ENCODE measurements around the gene FANCC.

Gene FANCC

DNA sequence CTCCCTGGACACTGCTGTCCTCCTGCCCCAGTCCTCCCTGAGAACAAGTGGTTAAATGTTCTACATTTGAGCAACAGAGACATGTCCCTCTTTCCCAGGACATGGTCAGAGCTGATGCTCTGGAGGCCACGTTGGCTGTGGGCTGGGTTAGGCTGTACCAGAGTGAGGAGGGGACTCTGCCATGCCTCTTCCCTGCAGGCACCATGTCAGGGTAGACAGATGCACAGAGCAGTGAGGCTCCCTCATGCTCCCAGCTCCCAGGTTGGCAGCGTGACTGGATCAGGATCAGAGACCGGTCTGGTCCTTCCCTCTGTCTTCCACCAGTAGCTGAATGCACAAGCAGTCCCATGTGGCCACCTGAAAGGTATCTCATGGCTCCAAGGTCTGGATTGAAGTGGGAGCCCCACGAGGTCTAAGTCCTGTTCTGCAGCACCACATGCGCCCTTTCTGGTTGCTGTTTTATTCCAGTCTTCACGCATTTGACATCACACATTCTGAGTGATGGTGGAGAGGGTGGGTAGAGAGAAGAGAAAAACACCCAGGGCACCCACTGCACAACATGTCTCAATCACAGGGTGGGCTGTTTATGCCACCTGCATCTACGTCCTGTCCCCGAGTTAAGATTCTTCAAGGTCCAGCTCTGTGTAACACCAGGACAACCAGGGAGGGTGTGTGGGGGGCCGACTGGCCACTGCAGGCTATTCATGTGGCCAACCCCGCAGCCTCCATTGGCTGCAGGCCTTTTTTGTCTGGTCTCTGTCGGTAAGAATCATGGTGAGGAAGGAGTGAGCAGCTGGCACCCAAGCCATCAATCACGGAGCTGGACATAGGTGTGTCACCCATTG, 204.9 kb downstream of the FANCC start:
- DNase-seq: no peak

DNA sequence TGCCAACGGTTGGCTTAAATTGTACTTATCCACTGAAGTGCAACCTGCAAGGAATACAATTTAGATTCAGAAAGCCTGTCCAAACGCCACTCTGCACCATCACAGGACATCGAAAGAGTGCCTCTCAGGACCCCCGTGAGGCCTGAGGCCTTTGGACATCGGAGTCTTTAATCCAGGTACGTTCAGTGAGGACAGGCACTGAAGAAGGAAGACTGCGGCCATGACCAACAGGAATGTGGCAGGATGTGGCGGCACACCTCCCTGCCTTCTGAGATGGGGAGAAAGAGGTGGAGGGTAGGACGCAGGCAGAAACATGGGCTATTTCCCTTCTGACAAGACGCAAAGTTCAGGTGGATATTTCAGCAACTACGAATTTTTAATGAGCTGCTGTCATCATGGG, 205.8 kb downstream of the FANCC start:
- no peak for DNase-seq

DNA sequence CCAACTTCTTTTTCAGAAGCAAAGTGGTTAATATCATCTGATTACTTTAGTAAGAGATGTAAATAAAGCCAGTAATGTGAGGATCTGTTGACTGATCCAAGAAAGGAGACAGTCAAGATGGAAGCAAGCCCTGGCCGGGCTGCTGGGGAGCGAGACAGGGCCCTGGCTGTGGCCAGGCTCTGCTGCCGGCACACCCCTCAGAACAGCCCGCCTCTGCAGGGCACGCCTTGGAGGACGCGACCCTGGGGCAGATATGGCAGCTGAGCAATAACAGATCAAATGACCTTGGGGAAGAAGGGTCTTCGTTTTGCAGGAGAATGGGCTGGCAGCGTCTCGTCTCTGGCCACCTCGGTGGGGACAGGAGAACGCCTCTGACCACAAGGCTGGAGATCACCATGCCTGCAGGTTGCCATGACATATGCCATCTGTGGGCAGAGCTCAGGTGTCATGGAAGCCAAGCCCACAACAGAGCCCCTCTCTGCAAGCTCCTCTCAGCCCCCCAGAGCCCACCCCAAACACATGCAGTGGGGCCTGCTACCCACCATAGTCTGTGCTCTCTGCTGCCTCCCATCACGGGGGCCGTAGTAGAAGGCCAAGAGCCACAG, 206.5 kb downstream of the FANCC start:
- DNase-seq: no peak

- no peak for DNase-seq
These were observed 208.1 kb downstream of the FANCC start for GRCh38 chr9:95109456-95109855.

GRCh38 chr9:95108777-95109176, 208.7 kb downstream of the FANCC start:
- DNase-seq: no peak

DNA sequence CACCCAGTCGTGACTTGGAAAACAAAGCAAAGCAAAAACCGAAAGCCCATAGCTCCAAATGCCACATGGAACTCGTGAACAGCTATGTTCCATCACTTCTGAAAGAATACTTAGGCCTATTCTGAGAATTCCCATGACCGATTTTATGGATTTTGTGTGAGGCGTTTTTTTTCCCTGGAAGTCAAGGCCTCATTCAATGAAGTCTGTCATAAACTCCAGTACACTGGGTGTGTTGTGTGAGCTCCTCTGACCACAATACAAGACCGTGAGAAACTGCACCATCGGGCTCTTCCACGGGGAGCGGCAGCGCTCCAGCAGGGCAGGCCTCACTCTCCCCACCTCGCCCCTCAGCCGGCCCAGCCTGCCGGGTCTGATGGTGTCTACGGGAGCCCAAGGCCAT, 209.5 kb downstream of the FANCC start:
- no peak for DNase-seq

DNA sequence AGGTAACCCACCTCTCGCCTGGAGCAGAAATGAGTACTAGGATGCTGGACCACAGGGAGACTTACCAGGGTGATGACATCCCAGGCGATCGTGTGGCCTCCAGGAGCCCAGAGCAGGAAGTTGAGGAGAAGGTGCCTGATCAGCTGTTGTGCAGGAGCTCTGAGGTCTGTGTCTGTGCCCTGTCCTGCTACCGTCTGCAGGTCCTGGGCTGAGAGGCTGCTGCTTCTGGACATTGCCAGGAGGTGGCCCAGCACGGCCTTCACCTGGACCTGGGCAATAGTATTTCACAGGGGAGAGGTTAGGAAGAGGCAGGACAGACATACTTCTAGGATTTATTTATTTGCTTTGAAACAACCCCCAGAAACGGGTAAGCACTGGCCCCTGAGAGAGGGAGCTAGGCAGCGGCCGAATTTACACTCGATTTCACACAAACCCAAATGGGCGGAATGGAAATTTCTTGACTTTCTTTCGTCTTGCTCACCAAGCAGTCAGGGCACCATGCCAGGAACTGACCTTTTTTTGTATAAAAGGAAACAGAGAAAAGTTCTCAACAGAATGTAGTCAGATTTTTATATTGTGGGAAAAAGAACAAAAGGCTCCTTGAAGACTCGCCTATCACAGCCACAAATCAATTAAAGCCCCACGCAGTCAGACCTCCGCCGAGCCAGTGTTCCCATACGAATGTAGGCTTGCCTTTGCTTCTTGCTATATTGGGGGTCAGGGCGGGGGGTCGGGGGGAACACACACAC, 210.3 kb downstream of the FANCC start:
- DNase-seq: no peak

DNA sequence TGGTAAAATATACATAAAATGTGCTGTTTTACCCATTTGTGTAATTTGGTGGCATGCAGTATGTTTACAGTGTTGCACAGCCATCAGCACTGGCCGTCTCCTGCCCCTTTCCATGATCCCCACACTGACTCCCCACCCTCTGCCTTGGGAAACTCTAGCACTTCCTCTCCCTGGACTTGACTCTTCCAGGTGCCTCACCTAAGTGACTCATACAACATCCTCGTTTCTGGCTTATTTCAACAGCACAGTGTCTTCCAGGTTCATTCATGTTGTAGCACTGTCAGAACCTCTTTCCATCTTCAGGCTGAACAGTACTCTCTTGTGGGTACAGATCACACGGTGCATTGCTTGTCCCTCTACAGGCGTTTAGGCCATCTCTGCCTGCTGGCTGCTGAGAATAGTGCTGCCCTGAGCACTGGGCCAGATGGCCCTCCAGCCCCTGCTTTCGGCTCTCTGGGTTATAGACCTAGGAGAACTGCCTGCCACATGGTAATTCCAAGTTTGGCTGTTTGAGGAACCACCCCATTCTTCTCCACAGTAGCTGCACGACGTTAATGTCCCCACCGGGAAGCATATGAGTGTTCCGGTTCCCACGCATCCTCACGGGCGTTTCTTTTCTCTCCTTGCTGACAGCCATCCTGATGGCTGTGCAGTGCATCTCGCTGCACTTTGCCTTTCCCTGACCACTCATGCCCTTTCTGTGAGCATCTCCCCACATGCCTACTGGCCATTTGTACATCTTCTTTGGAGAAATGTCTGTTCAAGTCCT, 211.8 kb downstream of the FANCC start:
- DNase-seq: no peak

- DNase-seq: no peak
These were observed 212.5 kb downstream of the FANCC start for GRCh38 chr9:95104980-95105379.

GRCh38 chr9:95104581-95104960, 212.9 kb downstream of the FANCC start:
- no peak for DNase-seq

- no peak for DNase-seq
These were observed 213.5 kb downstream of the FANCC start for GRCh38 chr9:95103871-95104580.

DNA sequence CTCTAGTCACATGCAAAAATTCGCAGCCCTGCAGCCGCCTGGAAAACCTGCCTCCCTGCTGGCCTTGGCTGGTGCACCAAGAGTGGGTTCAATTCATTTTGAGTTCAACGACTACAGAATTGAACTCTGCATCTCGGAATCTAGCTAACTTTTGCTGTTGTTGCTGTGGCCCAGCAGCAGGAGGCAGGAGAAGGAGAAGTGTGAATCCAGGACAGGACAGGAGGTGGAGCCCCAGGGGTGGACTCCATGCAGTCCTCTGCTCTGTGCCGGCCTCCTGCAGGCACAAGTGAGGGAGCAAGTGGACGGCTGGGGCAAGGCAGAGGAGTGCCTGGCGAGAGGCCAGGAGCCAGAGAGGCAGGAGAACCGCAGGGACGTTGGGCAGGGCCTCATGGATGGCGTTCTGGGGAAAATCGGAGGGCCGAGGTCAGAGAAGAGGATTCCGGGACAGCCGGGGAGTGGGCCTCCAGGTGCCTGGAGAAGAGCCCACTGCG, 214.2 kb downstream of the FANCC start:
- DNase-seq: no peak

DNA sequence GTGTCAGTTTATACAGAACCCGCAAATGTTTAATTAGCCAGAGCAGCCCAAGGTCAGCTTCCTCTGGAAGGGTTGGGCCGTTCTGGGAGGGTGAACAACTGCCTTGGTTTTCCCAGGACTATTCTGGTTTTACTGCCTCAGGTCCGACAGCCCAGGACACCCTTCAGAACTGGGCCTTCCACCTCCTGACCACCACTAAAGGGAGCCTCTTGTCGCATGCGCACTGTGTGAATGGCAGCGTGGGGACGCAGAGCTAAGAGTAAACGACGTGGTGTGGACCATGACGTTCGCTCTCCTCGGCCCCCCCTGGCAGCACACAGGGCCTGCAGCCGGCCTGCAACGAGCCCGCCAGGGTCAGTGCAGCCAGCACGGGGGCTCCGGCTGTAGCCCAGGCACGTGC, 214.9 kb downstream of the FANCC start:
- no peak for DNase-seq

DNA sequence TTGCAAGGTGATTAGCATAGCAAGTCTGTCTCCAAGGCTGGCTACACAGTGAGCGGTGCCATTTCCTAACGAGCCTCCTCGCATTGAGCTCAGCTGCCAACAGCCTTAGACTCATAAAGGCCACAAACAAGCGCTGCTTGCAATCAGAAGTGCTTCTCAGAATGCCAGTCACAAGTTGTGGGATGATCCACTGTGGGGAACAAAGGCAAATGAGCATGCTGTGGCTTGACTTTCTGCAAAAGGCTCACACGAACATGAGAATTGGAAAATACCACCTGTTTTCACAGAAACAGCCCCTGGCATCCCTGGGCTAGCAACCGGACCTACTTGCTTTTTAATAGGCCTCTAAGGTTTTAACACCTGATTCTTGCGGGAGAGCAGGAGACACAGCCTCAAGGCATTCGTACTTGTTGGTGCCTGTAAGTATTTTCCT, 215.5 kb downstream of the FANCC start:
- DNase-seq: no peak

DNA sequence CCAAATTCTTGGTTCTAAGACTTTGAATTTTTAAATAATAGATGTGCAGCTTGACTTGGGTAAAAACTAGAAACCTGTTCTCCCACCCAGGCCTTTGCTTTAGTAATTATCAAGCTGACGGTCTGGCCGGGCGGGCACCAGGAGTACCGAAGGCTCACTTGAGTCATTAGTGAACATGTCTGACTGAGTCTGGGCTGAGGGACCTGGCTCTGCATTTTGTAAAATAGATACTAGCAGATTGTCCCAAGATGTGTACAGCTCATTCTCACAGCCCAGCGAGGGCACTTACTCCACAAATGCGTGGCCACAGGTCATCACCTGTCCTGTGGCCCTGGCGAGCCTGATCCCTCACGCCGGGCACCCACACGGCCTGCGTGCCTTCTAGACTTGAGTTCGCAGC, 216.2 kb downstream of the FANCC start:
- no peak for DNase-seq

DNA sequence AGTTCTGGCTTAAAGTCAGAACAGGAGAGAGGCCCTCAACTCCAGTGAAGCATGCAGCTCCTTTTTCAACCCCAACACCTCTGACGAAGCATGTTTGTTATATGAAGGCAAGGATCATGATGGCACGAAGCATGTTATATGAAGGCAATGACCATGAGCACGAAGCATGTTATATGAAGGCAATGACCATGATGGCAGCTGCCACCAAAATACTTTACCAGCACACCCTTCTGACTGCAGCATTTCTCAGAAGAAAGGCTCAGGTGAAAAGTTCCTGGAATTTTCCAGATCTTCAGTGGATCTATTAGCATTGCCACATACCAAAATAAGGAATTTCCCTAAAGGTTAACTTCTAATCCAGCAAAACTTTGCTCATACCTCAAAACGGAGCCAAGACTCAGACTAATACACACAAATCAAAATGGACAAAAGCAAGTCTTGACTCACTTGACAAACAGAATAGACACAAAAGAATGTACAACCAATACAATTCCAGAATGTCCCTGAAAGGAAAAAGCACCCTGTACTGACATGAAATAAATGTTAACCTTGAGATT, 217.4 kb downstream of the FANCC start:
- DNase-seq: no peak

DNA sequence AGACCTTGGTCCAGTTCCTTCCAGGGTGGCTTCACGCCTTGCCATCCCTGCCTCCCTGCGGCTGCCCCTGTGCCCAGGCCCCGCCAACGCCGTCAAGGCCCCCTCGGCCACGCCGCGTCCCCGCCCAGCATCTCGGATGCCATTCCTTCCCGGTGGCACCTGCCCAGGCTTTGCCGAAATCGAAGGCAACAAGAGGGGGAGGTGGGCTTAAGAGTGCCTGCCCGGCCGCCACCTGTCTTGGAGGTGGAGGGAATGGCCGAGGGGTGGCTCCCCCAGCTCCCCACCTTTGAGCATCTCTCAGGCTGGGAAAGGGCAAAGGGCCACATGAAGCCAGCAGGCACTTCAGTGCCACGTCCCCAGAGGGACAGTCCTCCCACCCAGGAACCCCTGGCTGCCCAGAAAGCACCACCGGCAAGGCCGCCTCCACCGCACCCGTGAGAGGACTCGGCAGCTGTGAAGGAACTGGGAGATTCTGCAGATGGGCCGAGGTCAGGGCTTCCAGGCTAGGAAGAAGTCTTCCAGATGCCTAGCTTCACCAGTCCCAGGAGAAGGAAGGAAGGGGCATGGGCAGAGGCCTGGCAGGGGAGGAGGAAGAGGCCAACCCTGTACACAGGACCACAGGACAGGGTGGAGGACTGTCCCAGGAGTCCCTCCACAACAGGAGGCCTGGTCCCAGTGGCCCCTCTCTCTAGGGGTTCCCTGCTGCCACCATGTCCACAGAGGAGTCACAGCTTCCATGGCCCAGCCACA, 218.0 kb downstream of the FANCC start:
- no peak for DNase-seq

- DNase-seq: no peak
These were observed 219.1 kb downstream of the FANCC start for GRCh38 chr9:95098391-95098921.

DNA sequence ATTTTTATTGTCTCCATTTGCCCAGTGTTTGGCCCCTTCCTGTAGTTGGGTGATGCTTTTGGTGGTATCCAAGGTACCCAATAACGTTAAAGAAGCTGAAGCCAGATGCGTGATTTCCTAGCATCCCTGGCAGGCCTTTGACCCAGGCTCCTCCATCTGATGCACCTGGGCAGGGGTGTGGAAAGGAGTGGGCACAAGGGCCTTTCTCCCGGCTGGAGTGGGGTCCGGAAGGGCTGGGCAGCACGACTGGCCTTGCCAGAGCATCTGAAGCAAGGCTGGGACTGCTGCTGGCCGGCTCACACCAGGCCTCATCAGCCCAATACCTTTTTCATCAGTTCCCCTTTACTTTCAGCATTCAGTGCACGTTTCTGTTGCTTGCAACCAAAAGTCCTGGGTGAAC, 220.2 kb downstream of the FANCC start:
- DNase-seq: no peak

GRCh38 chr9:95096807-95097206, 220.7 kb downstream of the FANCC start:
- no peak for DNase-seq

DNA sequence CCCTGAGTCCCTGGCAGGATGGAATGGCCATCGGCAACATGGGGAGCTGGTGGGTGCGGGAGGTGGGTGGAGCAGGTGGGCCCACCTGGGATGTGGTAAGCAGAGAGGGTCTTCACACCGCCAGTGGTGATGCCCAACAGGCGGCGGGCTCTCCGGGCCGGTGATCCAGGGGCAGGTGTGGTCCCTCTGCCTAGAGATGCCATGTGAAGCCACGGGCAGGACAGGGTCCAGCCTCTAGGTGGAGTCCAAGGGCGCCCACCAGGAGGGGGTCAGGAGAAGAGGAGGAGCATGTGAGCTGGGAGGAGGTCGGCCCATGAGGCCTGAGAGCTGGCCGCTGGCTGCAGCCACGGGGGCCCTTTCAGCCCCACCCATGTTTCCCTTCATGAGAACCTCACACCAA, 221.1 kb downstream of the FANCC start:
- DNase-seq: no peak
